ENCODE results near the gene MS4A15. TPM values are rescaled to one million over a fixed set of nuclear protein-coding genes. Genes with fewer than 3 reads are reported as not detected.
A peak's percentile ranks its signal among the peaks of the same experiment; 100 is the strongest.

MS4A15 gene
- total RNA-seq, 1 experiment from 2014 or later: not detected

GRCh38 chr11:60777106-60777505, 20.4 kb downstream of the MS4A15 start:
- intact Hi-C loops (cut with micrococcal nuclease; ENCODE audit: unreplicated experiment): no loop called here
- TF ChIP-seq CTCF (IDR thresholded peaks at IDR 0.05; ENCODE audit: unreplicated experiment): no peak
- no peak for DNase-seq
- no peak overlapping the region for H3K4me3 Mint-ChIP-seq (ENCODE audit: low read depth, unreplicated experiment)
- H3K27me3 Mint-ChIP-seq (ENCODE audit: unreplicated experiment): peaks cover 31% of the 10 kb centered on the region
- BruUV-seq (replicated peaks): no TSS peak
- CTCF ChIA-PET: interaction anchor here (0.8 to 3.5 kb wide), 4 partner anchors 54 to 122 kb away, joined by 4 to 20 read pairs (median 8); no protein-coding TSS in a partner anchor
- H3K9me3 Mint-ChIP-seq (ENCODE audit: low read depth, unreplicated experiment): no peaks in the 10 kb centered on the region
- H3K27ac Mint-ChIP-seq (ENCODE audit: unreplicated experiment): no peak overlapping the region
- H3K4me1 Mint-ChIP-seq (ENCODE audit: low read depth, unreplicated experiment): peaks cover 11% of the 10 kb centered on the region
- H3K36me3 Mint-ChIP-seq (ENCODE audit: insufficient read depth, unreplicated experiment): no peaks in the 10 kb centered on the region

- no peak for TF ChIP-seq CTCF (IDR thresholded peaks at IDR 0.05; ENCODE audit: unreplicated experiment)
- Mint-ChIP-seq H3K27me3 (ENCODE audit: unreplicated experiment) (peaks cover 27% of the 10 kb centered on the region), H3K4me3 (ENCODE audit: low read depth, unreplicated experiment) (no peak overlapping the region), H3K36me3 (ENCODE audit: insufficient read depth, unreplicated experiment) (no peaks in the 10 kb centered on the region), H3K9me3 (ENCODE audit: low read depth, unreplicated experiment) (no peaks in the 10 kb centered on the region), H3K4me1 (ENCODE audit: low read depth, unreplicated experiment) (peaks cover 11% of the 10 kb centered on the region), H3K27ac (ENCODE audit: unreplicated experiment) (no peak overlapping the region)
- CTCF ChIA-PET: interaction anchor here (0.8 to 3.5 kb wide), 3 partner anchors 54 to 122 kb away, joined by 4 to 20 read pairs (median 6); no protein-coding TSS in a partner anchor
- DNase-seq: peak; percentile 55
- intact Hi-C loops (cut with micrococcal nuclease; ENCODE audit: unreplicated experiment): no loop called here
- BruUV-seq (replicated peaks): no TSS peak
Measured at GRCh38 chr11:60777572-60777971, 20.9 kb downstream of the MS4A15 start.

- H3K27ac Mint-ChIP-seq (ENCODE audit: unreplicated experiment): no peak overlapping the region
- TF ChIP-seq CTCF (IDR thresholded peaks at IDR 0.05; ENCODE audit: unreplicated experiment): no peak
- CTCF ChIA-PET: no interaction called here
- peaks cover 2% of the 10 kb centered on the region for H3K27me3 Mint-ChIP-seq (ENCODE audit: unreplicated experiment)
- no peak for DNase-seq
- H3K36me3 Mint-ChIP-seq (ENCODE audit: insufficient read depth, unreplicated experiment): no peaks in the 10 kb centered on the region
- BruUV-seq (replicated peaks): no TSS peak
- no peak overlapping the region for H3K4me3 Mint-ChIP-seq (ENCODE audit: low read depth, unreplicated experiment)
- H3K4me1 Mint-ChIP-seq (ENCODE audit: low read depth, unreplicated experiment): peaks cover 11% of the 10 kb centered on the region
- intact Hi-C loops (cut with micrococcal nuclease; ENCODE audit: unreplicated experiment): no loop called here
- H3K9me3 Mint-ChIP-seq (ENCODE audit: low read depth, unreplicated experiment): no peaks in the 10 kb centered on the region
Measured at GRCh38 chr11:60780065-60780464, 23.4 kb downstream of the MS4A15 start.

GRCh38 chr11:60780774-60781173, 24.1 kb downstream of the MS4A15 start:
- Mint-ChIP-seq H3K27me3 (ENCODE audit: unreplicated experiment) (peaks cover 7% of the 10 kb centered on the region), H3K9me3 (ENCODE audit: low read depth, unreplicated experiment) (no peaks in the 10 kb centered on the region), H3K4me3 (ENCODE audit: low read depth, unreplicated experiment) (no peak overlapping the region), H3K27ac (ENCODE audit: unreplicated experiment) (no peak overlapping the region), H3K36me3 (ENCODE audit: insufficient read depth, unreplicated experiment) (no peaks in the 10 kb centered on the region), H3K4me1 (ENCODE audit: low read depth, unreplicated experiment) (peaks cover 11% of the 10 kb centered on the region)
- CTCF ChIA-PET: no interaction called here
- intact Hi-C loops (cut with micrococcal nuclease; ENCODE audit: unreplicated experiment): no loop called here
- BruUV-seq (replicated peaks): no TSS peak
- no peak for DNase-seq
- TF ChIP-seq CTCF (IDR thresholded peaks at IDR 0.05; ENCODE audit: unreplicated experiment): no peak
